C1 segment of cervical spinal cord (tissue), 14 donors: ENCODE measurements around the gene KAZN.

Source experiments
- DNase-seq, 14 donors: peaks; one replicate each; lab custom pipeline; 2025; lab: John Stamatoyannopoulos, UW

KAZN gene

GRCh38 chr1:15075175-15075574 is 476.7 kb downstream of the KAZN start:
- no peak for DNase-seq

GRCh38 chr1:15075817-15076216 is 477.3 kb downstream of the KAZN start:
- no peak for DNase-seq

GRCh38 chr1:15076807-15077206 is 478.3 kb downstream of the KAZN start:
- DNase-seq: no peak

GRCh38 chr1:15077384-15077783 is 478.9 kb downstream of the KAZN start:
- no peak for DNase-seq

GRCh38 chr1:15080328-15081007 is 482.0 kb downstream of the KAZN start:
- DNase-seq: no peak

- DNase-seq: no peak
Observed at GRCh38 chr1:15081102-15081501, 482.6 kb downstream of the KAZN start.

- DNase-seq: peak in 1 of 14 donors; percentile 52
Observed at GRCh38 chr1:15083578-15083977, 485.1 kb downstream of the KAZN start.

- peak in 1 of 14 donors; percentile 5 for DNase-seq
Observed at GRCh38 chr1:15088281-15088971, 489.9 kb downstream of the KAZN start.

- no peak for DNase-seq
Observed at GRCh38 chr1:15089258-15089992, 490.9 kb downstream of the KAZN start.

GRCh38 chr1:15090373-15090772 is 491.9 kb downstream of the KAZN start:
- DNase-seq: peak in 1 of 14 donors; percentile 27

GRCh38 chr1:15094056-15094455 is 495.6 kb downstream of the KAZN start:
- DNase-seq: no peak

- DNase-seq: no peak
Observed at GRCh38 chr1:15094719-15095495, 496.4 kb downstream of the KAZN start.

- no peak for DNase-seq
Observed at GRCh38 chr1:15095496-15095875, 497.0 kb downstream of the KAZN start.

- no peak for DNase-seq
Observed at GRCh38 chr1:15096293-15096692, 497.8 kb downstream of the KAZN start.

GRCh38 chr1:15098176-15099125 is 500.0 kb downstream of the KAZN start:
- no peak for DNase-seq

- no peak for DNase-seq
Observed at GRCh38 chr1:15099441-15100120, 501.1 kb downstream of the KAZN start.

- DNase-seq: peak in 5 of 14 donors; percentile 5 to 40 (median 17)
Observed at GRCh38 chr1:15100121-15100879, 501.8 kb downstream of the KAZN start.

GRCh38 chr1:15100880-15101760 is 502.6 kb downstream of the KAZN start:
- no peak for DNase-seq
